ENCODE data around the gene VPS13D. TPM values are rescaled to one million over a fixed set of nuclear protein-coding genes. Genes with fewer than 3 reads are reported as not detected.

Gene VPS13D
- total RNA-seq, 1 donor from 2014 or later: 88.9 TPM

- Histone ChIP-seq H3K36me3 (no peaks in the 10 kb centered on the region), H3K27ac (no peak overlapping the region), H3K9me3 (no peaks in the 10 kb centered on the region), H3K27me3 (no peaks in the 10 kb centered on the region), H3K4me3 (no peak overlapping the region), H3K4me1 (peaks cover 23% of the 10 kb centered on the region)
- TF ChIP-seq POLR2AphosphoS5 (IDR thresholded peaks at IDR 0.05; ENCODE audit: insufficient read depth in 1 of 2, low read depth in 1 of 2) (no peak), POLR2A (IDR thresholded peaks at IDR 0.05) (no peak), CTCF (IDR thresholded peaks at IDR 0.05) (no peak)
- intact Hi-C loops (cut with DNase I): no loop called here
- no peak for DNase-seq (ENCODE audit: extremely low spot score in 2 of 2)
Measured at GRCh38 chr1:12531179-12531499, 301.3 kb downstream of the VPS13D start.

- no peak overlapping the region for H3K4me3 ChIP-seq
- H3K36me3 ChIP-seq: no peaks in the 10 kb centered on the region
- no peak for DNase-seq (ENCODE audit: extremely low spot score in 2 of 2)
- TF ChIP-seq POLR2AphosphoS5 (IDR thresholded peaks at IDR 0.05; ENCODE audit: insufficient read depth in 1 of 2, low read depth in 1 of 2) (no peak), CTCF (IDR thresholded peaks at IDR 0.05) (no peak), POLR2A (IDR thresholded peaks at IDR 0.05) (no peak)
- no peak overlapping the region for H3K27ac ChIP-seq
- peaks cover 15% of the 10 kb centered on the region for H3K4me1 ChIP-seq
- no peaks in the 10 kb centered on the region for H3K9me3 ChIP-seq
- intact Hi-C loops (cut with DNase I): no loop called here
- H3K27me3 ChIP-seq: no peaks in the 10 kb centered on the region
Measured at GRCh38 chr1:12532405-12533315, 302.8 kb downstream of the VPS13D start.

GRCh38 chr1:12536023-12536639 lies 306.3 kb downstream of the VPS13D start:
- no peak for DNase-seq (ENCODE audit: extremely low spot score in 2 of 2)
- no peaks in the 10 kb centered on the region for H3K36me3 ChIP-seq
- no peak overlapping the region for H3K27ac ChIP-seq
- no peak for TF ChIP-seq POLR2A (IDR thresholded peaks at IDR 0.05)
- TF ChIP-seq POLR2AphosphoS5 (IDR thresholded peaks at IDR 0.05; ENCODE audit: insufficient read depth in 1 of 2, low read depth in 1 of 2): no peak
- TF ChIP-seq CTCF (IDR thresholded peaks at IDR 0.05): no peak
- no peaks in the 10 kb centered on the region for H3K27me3 ChIP-seq
- no peaks in the 10 kb centered on the region for H3K9me3 ChIP-seq
- intact Hi-C loops (cut with DNase I): no loop called here
- H3K4me3 ChIP-seq: no peak overlapping the region
- peaks cover 14% of the 10 kb centered on the region for H3K4me1 ChIP-seq

- no peak overlapping the region for H3K27ac ChIP-seq
- intact Hi-C loops (cut with DNase I): no loop called here
- TF ChIP-seq POLR2A (IDR thresholded peaks at IDR 0.05): no peak
- TF ChIP-seq POLR2AphosphoS5 (IDR thresholded peaks at IDR 0.05; ENCODE audit: insufficient read depth in 1 of 2, low read depth in 1 of 2): no peak
- no peak for TF ChIP-seq CTCF (IDR thresholded peaks at IDR 0.05)
- peaks cover 25% of the 10 kb centered on the region for H3K4me1 ChIP-seq
- no peak overlapping the region for H3K4me3 ChIP-seq
- no peaks in the 10 kb centered on the region for H3K27me3 ChIP-seq
- DNase-seq (ENCODE audit: extremely low spot score in 2 of 2): no peak
- H3K36me3 ChIP-seq: no peaks in the 10 kb centered on the region
- H3K9me3 ChIP-seq: no peaks in the 10 kb centered on the region
Measured at GRCh38 chr1:12537294-12537693, 307.5 kb downstream of the VPS13D start.

Measured in vagina (tissue), 2 donors.